Measurements from ENCODE around the gene MGAT4C. TPM values are rescaled to one million over a fixed set of nuclear protein-coding genes. Genes with fewer than 3 reads are reported as not detected.

Gene MGAT4C
- total RNA-seq, 4 donors from 2014 or later, result 0.14 to 0.75 (median 0.16) TPM; not detected in 1

GRCh38 chr12:85996280-85996679, 259.9 kb downstream of the MGAT4C start:
- no peaks in the 10 kb centered on the region for H3K36me3 ChIP-seq
- in situ Hi-C loops (cut with MboI; ENCODE audit: low pct_ligation_motif_present in 1 of 4, low pct_unique_long_range_greater_than_20kb in 1 of 4, low sequenced_read_pairs in 3 of 4) (no loop called here), intact Hi-C loops (cut with DNase I; ENCODE audit: low total_unique reads) (no loop called here)
- 67 to 81% methylated on average over 3 of the region's 3 CpGs for WGBS, 2 donors (ENCODE audit: low coverage in 1 of 2)
- no peak for DNase-seq
- no peak overlapping the region for H3K27ac ChIP-seq
- TF ChIP-seq CTCF (IDR thresholded peaks at IDR 0.05), result no peak
- TF ChIP-seq EP300 (IDR thresholded peaks at IDR 0.05; ENCODE audit: low read depth), result no peak
- TF ChIP-seq POLR2AphosphoS5 (IDR thresholded peaks at IDR 0.05), result no peak
- no peak for TF ChIP-seq POLR2A (IDR thresholded peaks at IDR 0.05)
- H3K4me3 ChIP-seq, result no peak overlapping the region
- no peaks in the 10 kb centered on the region for H3K4me1 ChIP-seq
- no peaks in the 10 kb centered on the region for H3K27me3 ChIP-seq
- H3K9me3 ChIP-seq, result no peaks in the 10 kb centered on the region

GRCh38 chr12:85993746-85994145, 262.4 kb downstream of the MGAT4C start:
- no peaks in the 10 kb centered on the region for H3K9me3 ChIP-seq
- intact Hi-C loops (cut with DNase I; ENCODE audit: low total_unique reads), result no loop called here
- no peak for DNase-seq
- no peaks in the 10 kb centered on the region for H3K27me3 ChIP-seq
- no peak overlapping the region for H3K27ac ChIP-seq
- TF ChIP-seq CTCF (IDR thresholded peaks at IDR 0.05), result no peak
- no peak for TF ChIP-seq EP300 (IDR thresholded peaks at IDR 0.05; ENCODE audit: low read depth)
- no peak for TF ChIP-seq POLR2A (IDR thresholded peaks at IDR 0.05)
- no peak for TF ChIP-seq POLR2AphosphoS5 (IDR thresholded peaks at IDR 0.05)
- no peaks in the 10 kb centered on the region for H3K36me3 ChIP-seq
- 92 to 100% methylated on average over 1 to 4 of the region's 4 CpGs for WGBS, 2 donors (ENCODE audit: low coverage in 1 of 2)
- in situ Hi-C loops (cut with MboI; ENCODE audit: low pct_ligation_motif_present in 1 of 4, low pct_unique_long_range_greater_than_20kb in 1 of 4, low sequenced_read_pairs in 3 of 4), result no loop called here
- no peaks in the 10 kb centered on the region for H3K4me1 ChIP-seq
- no peak overlapping the region for H3K4me3 ChIP-seq

GRCh38 chr12:85985996-85986395, 270.2 kb downstream of the MGAT4C start:
- TF ChIP-seq CTCF (IDR thresholded peaks at IDR 0.05) (no peak), EP300 (IDR thresholded peaks at IDR 0.05; ENCODE audit: low read depth) (no peak)
- Histone ChIP-seq H3K27me3 (no peaks in the 10 kb centered on the region), H3K9me3 (no peaks in the 10 kb centered on the region), H3K27ac (no peak overlapping the region), H3K4me3 (no peak overlapping the region), H3K4me1 (no peaks in the 10 kb centered on the region), H3K36me3 (no peaks in the 10 kb centered on the region)
- intact Hi-C loops (cut with DNase I; ENCODE audit: low total_unique reads), result no loop called here
- in situ Hi-C loops (cut with MboI; ENCODE audit: low pct_ligation_motif_present in 1 of 4, low pct_unique_long_range_greater_than_20kb in 1 of 4, low sequenced_read_pairs in 3 of 4), result no loop called here
- no peak for DNase-seq

GRCh38 chr12:85983601-85984000, 272.6 kb downstream of the MGAT4C start:
- TF ChIP-seq POLR2A (IDR thresholded peaks at IDR 0.05) (no peak), POLR2AphosphoS5 (IDR thresholded peaks at IDR 0.05) (no peak), EP300 (IDR thresholded peaks at IDR 0.05; ENCODE audit: low read depth) (no peak), CTCF (IDR thresholded peaks at IDR 0.05) (no peak)
- in situ Hi-C loops (cut with MboI; ENCODE audit: low pct_ligation_motif_present in 1 of 4, low pct_unique_long_range_greater_than_20kb in 1 of 4, low sequenced_read_pairs in 3 of 4), result no loop called here
- H3K9me3 ChIP-seq, result no peaks in the 10 kb centered on the region
- WGBS, 2 donors (ENCODE audit: low coverage in 1 of 2), result 72 to 76% methylated on average over 5 of the region's 5 CpGs
- intact Hi-C loops (cut with DNase I; ENCODE audit: low total_unique reads), result no loop called here
- no peaks in the 10 kb centered on the region for H3K36me3 ChIP-seq
- no peaks in the 10 kb centered on the region for H3K27me3 ChIP-seq
- H3K27ac ChIP-seq, result no peak overlapping the region
- no peak for DNase-seq
- H3K4me3 ChIP-seq, result no peak overlapping the region
- no peaks in the 10 kb centered on the region for H3K4me1 ChIP-seq
